ENCODE measurements around the gene SLC6A19.

- TF ChIP-seq CTCF (IDR thresholded peaks at IDR 0.05): no peak
- TF ChIP-seq POLR2AphosphoS5 (IDR thresholded peaks at IDR 0.05; ENCODE audit: low read depth, low read length): no peak
- TF ChIP-seq EZH2phosphoT487 (IDR thresholded peaks at IDR 0.05; ENCODE audit: borderline replicate concordance, low read depth): no peak
- no peak for TF ChIP-seq MXI1 (IDR thresholded peaks at IDR 0.05; ENCODE audit: low read depth, low read length)
- TF ChIP-seq REST (IDR thresholded peaks at IDR 0.05; ENCODE audit: low read depth, low read length): no peak
- no peak for TF ChIP-seq ELF1 (IDR thresholded peaks at IDR 0.05)
- no peak for TF ChIP-seq EP300 (IDR thresholded peaks at IDR 0.05; ENCODE audit: borderline replicate concordance in 1 of 2, low read depth in 1 of 2, low read length in 1 of 2)
- no peak for TF ChIP-seq MAX (IDR thresholded peaks at IDR 0.05; ENCODE audit: low read depth)
- no peak for TF ChIP-seq SMC3 (IDR thresholded peaks at IDR 0.05; ENCODE audit: low read depth, low read length)
- TF ChIP-seq TEAD4 (IDR thresholded peaks at IDR 0.05; ENCODE audit: borderline replicate concordance, insufficient read depth): no peak
- no peak for TF ChIP-seq NRF1 (IDR thresholded peaks at IDR 0.05; ENCODE audit: low read depth, low read length)
Measured at GRCh38 chr5:1180096-1180495, 21.3 kb upstream of the SLC6A19 start.

All from SK-N-SH (cell line).